K562 (cell line): Measurements from ENCODE around the gene MAPRE2. TPM values are rescaled to one million over a fixed set of nuclear protein-coding genes. Genes with fewer than 3 reads are reported as not detected.
A peak's percentile ranks its signal among the peaks of the same experiment; 100 is the strongest.

Experiments
- ATAC-seq: fragments of 200-7000 bp; cut with Tn5 transposase; 3 replicates; pipeline ENCODE4 v1.9.1; 2020; ENCODE audit warnings: moderate library complexity
- BruUV-seq: library from RNA; stranded (reverse); fragments of 400-500 nt; replicated peaks from 2 replicates; lab custom pipeline; 2021; lab: Mats Ljungman, UMichigan
- CTCF ChIA-PET: fragments of 300-600 bp; formaldehyde crosslinking; extraction: SDS; loops from one replicate; lab custom pipeline; 2021; ENCODE audit warnings: low intra/inter-chr PET ratio; lab: Yijun Ruan, JAX
- POLR2A ChIA-PET: fragments of 300-600, 350-650 bp; sonication (Branson Sonifier 250); formaldehyde crosslinking; extraction: SDS; loops from one replicate; lab custom pipeline; 2021; ENCODE audit warnings: antibody characterized with exemption, inconsistent platforms; lab: Yijun Ruan, JAX
- DNase-seq, 4 experiments: peaks; one replicate each; pipeline versions ENCODE4 v3.0.0 to v3.0.0-alpha.2; 2011 to 2018; ENCODE audit warnings: low spot score in 3 of 4, mixed read lengths in 3 of 4; ENCODE audit errors: extremely low read depth in 1 of 4
- FAIRE-seq: peaks from 2 replicates; lab custom pipeline; 2011; peaks lifted over from hg19 to GRCh38; lab: Jason Lieb, UNC
- H2AFZ ChIP-seq: 2 replicates; pipeline ENCODE4 v1.6.0; 2011; ENCODE audit warnings: low read depth, low read length, control low read depth, inconsistent platforms
- H3K27ac ChIP-seq: fragments of 200-600 bp; 3 replicates; pipeline ENCODE4 v1.8.0; 2011; ENCODE audit warnings: low read depth, mild to moderate bottlenecking, control low read depth, inconsistent platforms, low read length, moderate library complexity, mixed read lengths; ENCODE audit errors: extremely low read depth
- H3K27me3 ChIP-seq, 2 experiments: fragments of 300-600 bp in 1 of 2; 2 replicates in 1 of 2; 3 replicates in 1 of 2; pipeline versions ENCODE4 v1.6.0 to v1.8.0; 2011; ENCODE audit warnings: inconsistent platforms in 2 of 2, low read length in 2 of 2, mild to moderate bottlenecking in 1 of 2, mixed read lengths in 1 of 2, moderate library complexity in 1 of 2; ENCODE audit not compliant: control insufficient read depth in 2 of 2, insufficient read depth in 2 of 2
- H3K36me3 ChIP-seq: fragments of 300-600 bp; 3 replicates; pipeline ENCODE4 v1.8.0; 2011; ENCODE audit warnings: mild to moderate bottlenecking, low read length, inconsistent platforms; ENCODE audit not compliant: control insufficient read depth, insufficient read depth
- H3K4me1 ChIP-seq, 2 experiments: fragments of 200-600 bp in 1 of 2; replicated peaks in 1 of 2; 2 replicates in 1 of 2; 3 replicates in 1 of 2; pipeline versions ENCODE4 v1.5.1 to v1.8.0; 2011; ENCODE audit warnings: inconsistent platforms in 2 of 2, low read length in 2 of 2, mild to moderate bottlenecking in 1 of 2, mixed read lengths in 1 of 2, moderate library complexity in 1 of 2; ENCODE audit not compliant: control insufficient read depth in 2 of 2, insufficient read depth in 2 of 2
- H3K4me2 ChIP-seq: 2 replicates; pipeline ENCODE4 v1.6.1; 2011; ENCODE audit warnings: low read length, control low read depth, inconsistent platforms, mixed read lengths; ENCODE audit not compliant: insufficient read depth
- H3K4me3 ChIP-seq: fragments of 200-600 bp; sonication (generic), shearing (Covaris generic); 2 replicates; pipeline ENCODE4 v1.5.1; 2016; ENCODE audit warnings: control low read depth, inconsistent platforms
- H3K79me2 ChIP-seq: fragments of 200-600 bp; 3 replicates; pipeline ENCODE4 v1.8.0; 2011; ENCODE audit warnings: low read length, inconsistent platforms; ENCODE audit not compliant: control insufficient read depth, insufficient read depth
- H3K9ac ChIP-seq, 2 experiments: 2 replicates each; pipeline versions ENCODE4 v1.6.0 to v1.6.1; 2011; ENCODE audit warnings: low read depth in 2 of 2, low read length in 2 of 2, control low read depth in 1 of 2, inconsistent platforms in 1 of 2, mild to moderate bottlenecking in 1 of 2, mixed read lengths in 1 of 2; ENCODE audit not compliant: insufficient read depth in 1 of 2
- H3K9me1 ChIP-seq: one replicate; pipeline ENCODE4 v1.6.0; 2011; ENCODE audit warnings: inconsistent platforms, mild to moderate bottlenecking, low read length, moderate library complexity; ENCODE audit not compliant: control insufficient read depth, insufficient read depth
- H3K9me3 ChIP-seq: replicated peaks from 2 replicates; pipeline ENCODE4 v1.5.1; 2011; ENCODE audit warnings: low read depth, low read length, inconsistent platforms; ENCODE audit not compliant: control insufficient read depth, insufficient read depth
- H4K20me1 ChIP-seq: replicated peaks from 2 replicates; pipeline ENCODE4 v1.6.1; 2011; ENCODE audit warnings: low read length, inconsistent platforms, mixed read lengths; ENCODE audit not compliant: control insufficient read depth, insufficient read depth
- ARID1B ChIP-seq: fragments of 450-650 bp; IDR thresholded peaks from 2 replicates; pipeline ENCODE4 v1.6.1; 2016; ENCODE audit warnings: antibody characterized with exemption, mild to moderate bottlenecking, inconsistent platforms
- CSDE1 ChIP-seq, 2 experiments: fragments of 450-650 bp; IDR thresholded peaks; 2 replicates each; pipeline ENCODE4 v1.6.1; 2016; ENCODE audit warnings: mild to moderate bottlenecking in 1 of 2
- FOSL1 ChIP-seq: fragments of 200-800 bp; sonication (Bioruptor generic); conservative IDR thresholded peaks from 2 replicates; pipeline ENCODE4 v1.6.1; 2016; ENCODE audit warnings: missing genetic modification characterization, missing compliant biosample characterization
- FOXA3 ChIP-seq, 2 experiments: fragments of 450-650 bp in 1 of 2; sonication (generic) in 1 of 2; formaldehyde crosslinking; IDR thresholded peaks in 1 of 2; conservative IDR thresholded peaks in 1 of 2; 2 replicates each; pipeline versions ENCODE4 v1.4.0 to v1.8.0; 2020 to 2022; ENCODE audit warnings: mild to moderate bottlenecking in 2 of 2, missing genetic modification reagents in 1 of 2
- FOXJ2 ChIP-seq: fragments of 200-800 bp; sonication (Bioruptor generic); IDR thresholded peaks from 2 replicates; pipeline ENCODE4 v1.6.1; 2016; ENCODE audit warnings: missing genetic modification characterization, missing compliant biosample characterization
- MEIS2 ChIP-seq: fragments of 450-650 bp; IDR thresholded peaks from 2 replicates; pipeline ENCODE4 v1.6.1; 2014; ENCODE audit warnings: mild to moderate bottlenecking; ENCODE audit not compliant: partially characterized antibody
- NFRKB ChIP-seq: fragments of 450-650 bp; IDR thresholded peaks from 2 replicates; pipeline ENCODE4 v1.6.1; 2016; ENCODE audit warnings: low read depth
- RFX1 ChIP-seq: fragments of 450-650 bp; IDR thresholded peaks from 2 replicates; pipeline ENCODE4 v1.6.1; 2016; ENCODE audit warnings: mild to moderate bottlenecking, moderate library complexity
- SMAD4 ChIP-seq: fragments of 250-450 bp; sonication (Bioruptor Pico); conservative IDR thresholded peaks from 2 replicates; pipeline ENCODE4 v1.8.0; 2021; ENCODE audit warnings: inconsistent platforms, mild to moderate bottlenecking, moderate library complexity
- TAL1 ChIP-seq: fragments of 450-650 bp; IDR thresholded peaks from 2 replicates; pipeline ENCODE4 v1.6.1; 2016; ENCODE audit warnings: mild to moderate bottlenecking
- TCF3 ChIP-seq: sonication (generic); formaldehyde crosslinking; IDR thresholded peaks from 2 replicates; pipeline ENCODE4 v1.4.0; 2020; ENCODE audit warnings: mild to moderate bottlenecking, missing genetic modification reagents
- WGBS: fragments of 100-300 bp; shearing (Covaris generic); methylation state at CpG from one replicate; pipeline ENCODE4 v1.1.6; 2016; ENCODE audit warnings: low coverage, mixed read lengths; ENCODE audit not compliant: insufficient coverage; ENCODE audit errors: missing lambda C conversion rate; 5-methylcytosine and 5-hydroxymethylcytosine counted together
- in situ Hi-C: fragments of 300-500 bp; cut with MboI; formaldehyde crosslinking; loops from 4 replicates; pipeline ENCODE4 v1.15.0; 2018; ENCODE audit warnings: inconsistent platforms, mixed read lengths
- intact Hi-C: fragments of 100-400 bp; cut with micrococcal nuclease; formaldehyde crosslinking; loops from 2 replicates; pipeline ENCODE4 v1.14.2; 2022
- polyA plus RNA-seq, 8 experiments: library from polyadenylated mRNA; depleted of rRNA in 4 of 8; stranded (reverse) in 5 of 8; unstranded in 3 of 8; fragments of >200 nt; fragmentation: Nextera tagmentation in 2 of 8; fragmentation: Illumina TruSeq in 1 of 8; extraction: Ambion mirVana in 2 of 8; extraction: Trizol in 1 of 8; gene quantifications; 2 replicates each; pipeline versions ENCODE4 v1.2.1 to v1.2.3, GENCODE V29; 2011 to 2014; ENCODE audit warnings: inconsistent platforms in 1 of 8, missing spikeins in 1 of 8
- total RNA-seq, 7 experiments: library from RNA; depleted of rRNA in 6 of 7; stranded (reverse); fragments of >200 nt in 6 of 7; fragmentation: Illumina TruSeq in 2 of 7; extraction: Trizol in 2 of 7; gene quantifications; 2 replicates each; pipeline versions ENCODE4 v1.2.1 to v1.2.3, GENCODE V29; 2011 to 2021; ENCODE audit warnings: low replicate concordance in 1 of 7
- TF ChIP-seq, protein P1 (sequence below): fragments of 450-650 bp; IDR thresholded peaks from 2 replicates; pipeline ENCODE4 v1.6.1; 2017; ENCODE audit warnings: antibody characterized with exemption, mild to moderate bottlenecking

The MAPRE2 gene
- total and polyA plus RNA-seq, 9 of the 15 experiments (the other 6 are each of a cell fraction or from before 2014, with no cell fraction given): 32.3 to 70.7 (median 40.7) TPM

DNA sequence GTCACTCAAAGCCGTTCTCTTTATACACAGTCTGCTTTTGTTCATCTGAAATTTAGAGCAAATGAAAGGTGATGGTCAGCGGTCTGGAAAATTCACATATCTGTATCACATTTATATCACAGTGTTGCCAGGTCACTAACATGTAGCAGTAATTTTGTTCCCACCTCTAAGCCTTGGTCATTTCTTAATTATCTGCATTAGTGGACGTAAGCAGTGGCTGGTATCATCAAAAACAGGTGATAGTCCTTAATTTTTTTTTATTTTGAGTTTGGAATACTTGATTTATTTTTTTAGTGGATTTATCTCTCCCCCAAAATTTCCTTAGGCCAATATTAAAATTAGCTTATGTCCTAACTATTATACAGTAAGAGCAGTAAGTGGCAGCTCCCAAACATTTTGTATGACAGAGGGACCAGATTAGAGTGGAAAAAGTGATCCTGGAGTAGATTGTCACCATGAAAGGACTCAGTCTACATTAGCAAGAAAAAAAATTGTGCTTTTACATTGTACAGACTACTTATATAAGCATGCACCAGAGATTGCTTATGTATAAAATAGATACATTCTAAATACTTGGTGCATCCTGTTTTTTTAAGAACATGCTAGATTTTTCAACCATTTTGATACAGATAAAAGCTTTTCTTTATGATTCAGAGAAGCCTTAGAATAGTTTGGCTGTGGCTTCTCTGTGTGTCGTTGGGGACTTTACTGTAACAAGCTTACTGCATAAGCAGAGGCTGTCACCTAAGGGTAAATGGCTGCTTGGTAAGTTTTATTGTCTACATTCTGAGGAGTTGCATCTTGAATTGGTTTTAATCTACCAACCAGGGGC, 65.0 kb downstream of the MAPRE2 start (continued):
- TF ChIP-seq, protein P1, sequence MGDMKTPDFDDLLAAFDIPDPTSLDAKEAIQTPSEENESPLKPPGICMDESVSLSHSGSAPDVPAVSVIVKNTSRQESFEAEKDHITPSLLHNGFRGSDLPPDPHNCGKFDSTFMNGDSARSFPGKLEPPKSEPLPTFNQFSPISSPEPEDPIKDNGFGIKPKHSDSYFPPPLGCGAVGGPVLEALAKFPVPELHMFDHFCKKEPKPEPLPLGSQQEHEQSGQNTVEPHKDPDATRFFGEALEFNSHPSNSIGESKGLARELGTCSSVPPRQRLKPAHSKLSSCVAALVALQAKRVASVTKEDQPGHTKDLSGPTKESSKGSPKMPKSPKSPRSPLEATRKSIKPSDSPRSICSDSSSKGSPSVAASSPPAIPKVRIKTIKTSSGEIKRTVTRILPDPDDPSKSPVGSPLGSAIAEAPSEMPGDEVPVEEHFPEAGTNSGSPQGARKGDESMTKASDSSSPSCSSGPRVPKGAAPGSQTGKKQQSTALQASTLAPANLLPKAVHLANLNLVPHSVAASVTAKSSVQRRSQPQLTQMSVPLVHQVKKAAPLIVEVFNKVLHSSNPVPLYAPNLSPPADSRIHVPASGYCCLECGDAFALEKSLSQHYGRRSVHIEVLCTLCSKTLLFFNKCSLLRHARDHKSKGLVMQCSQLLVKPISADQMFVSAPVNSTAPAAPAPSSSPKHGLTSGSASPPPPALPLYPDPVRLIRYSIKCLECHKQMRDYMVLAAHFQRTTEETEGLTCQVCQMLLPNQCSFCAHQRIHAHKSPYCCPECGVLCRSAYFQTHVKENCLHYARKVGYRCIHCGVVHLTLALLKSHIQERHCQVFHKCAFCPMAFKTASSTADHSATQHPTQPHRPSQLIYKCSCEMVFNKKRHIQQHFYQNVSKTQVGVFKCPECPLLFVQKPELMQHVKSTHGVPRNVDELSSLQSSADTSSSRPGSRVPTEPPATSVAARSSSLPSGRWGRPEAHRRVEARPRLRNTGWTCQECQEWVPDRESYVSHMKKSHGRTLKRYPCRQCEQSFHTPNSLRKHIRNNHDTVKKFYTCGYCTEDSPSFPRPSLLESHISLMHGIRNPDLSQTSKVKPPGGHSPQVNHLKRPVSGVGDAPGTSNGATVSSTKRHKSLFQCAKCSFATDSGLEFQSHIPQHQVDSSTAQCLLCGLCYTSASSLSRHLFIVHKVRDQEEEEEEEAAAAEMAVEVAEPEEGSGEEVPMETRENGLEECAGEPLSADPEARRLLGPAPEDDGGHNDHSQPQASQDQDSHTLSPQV: peak; percentile 38; the same call in 1 of the 2 replicates

DNA sequence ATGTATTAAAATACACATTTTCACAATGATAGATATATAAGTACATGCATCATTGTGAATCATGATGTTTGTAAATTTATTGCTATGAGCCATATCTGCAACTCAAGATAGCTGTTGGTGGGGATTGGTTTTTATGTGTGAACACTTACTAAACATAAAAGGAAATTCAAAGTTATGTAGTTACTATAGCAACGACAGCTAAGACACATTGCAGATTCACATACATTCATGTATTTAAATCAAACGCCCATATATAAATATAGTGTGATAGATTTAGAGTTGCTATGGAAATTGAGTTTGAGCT, 65.6 kb downstream of the MAPRE2 start:
- Histone ChIP-seq H3K27me3 (no peaks in the 10 kb centered on the region), H3K4me1 (peaks cover 14 to 71% of the 10 kb centered on the region in 2 experiments; a peak in 4 of 5 replicates), H3K9me1 (no peaks in the 10 kb centered on the region), H3K79me2 (peaks cover 35% of the 10 kb centered on the region), H3K4me2 (peak overlapping the region; percentile 19; the same call in 1 of the 2 replicates), H3K4me3 (no peak overlapping the region), H3K36me3 (peaks cover 7% of the 10 kb centered on the region; the same call in 2 of the 3 replicates), H4K20me1 (no peaks in the 10 kb centered on the region), H3K27ac (peak overlapping the region; percentile 53; the same call in 2 of the 3 replicates), H3K9ac (0 out of 4 replicates have a peak overlapping the region, but pooled peaks of 1 of the 2 experiments have one; percentile 1), H2AFZ (0 out of 2 replicates have a peak overlapping the region, but pooled peaks have one; percentile 35), H3K9me3 (peaks cover 4% of the 10 kb centered on the region; the same call in 1 of the 2 replicates)
- CTCF ChIA-PET: no interaction called here
- BruUV-seq: no TSS peak
- POLR2A ChIA-PET: interaction anchor here (0.8 to 1.5 kb wide), 5 partner anchors 10 to 81 kb away, joined by 3 to 7 read pairs (median 3); no protein-coding TSS in a partner anchor
- WGBS: 12% methylated on average over 2 of the region's 2 CpGs
- TF ChIP-seq MEIS2 (peak; percentile 54), FOSL1 (0 out of 2 replicates have a peak, but pooled peaks have one; percentile 42), SMAD4 (CRISPR knock-in tag) (no peak), ARID1B (peak; percentile 28; the same call in 1 of the 2 replicates), FOXA3 (CRISPR knock-in tag; conservative IDR thresholded peaks at IDR 0.05 in 1 of 2, IDR thresholded peaks at IDR 0.05 in 1 of 2) (no peak), FOXJ2 (0 out of 2 replicates have a peak, but pooled peaks have one; percentile 58), RFX1 (peak; percentile 90), TCF3 (CRISPR knock-in tag) (0 out of 2 replicates have a peak, but pooled peaks have one; percentile 21), CSDE1 (IDR thresholded peaks at IDR 0.05) (0 out of 4 replicates have a peak, but pooled peaks of 1 of the 2 experiments have one; percentile 49), TAL1 (peak; percentile 19; the same call in 1 of the 2 replicates), NFRKB (no peak)
- ATAC-seq (no peak), FAIRE-seq (no peak), DNase-seq (no peak)
- in situ Hi-C loops: no loop called here
- intact Hi-C loops: no loop called here
